Progenitor cell of endocrine pancreas (in vitro differentiated cells): ENCODE measurements around the gene DIS3L2. TPM values are rescaled to one million over a fixed set of nuclear protein-coding genes. Genes with fewer than 3 reads are reported as not detected.

Experiments
- DNase-seq: peaks from one replicate; pipeline ENCODE4 v3.0.0; 2021; ENCODE audit warnings: low spot score; ENCODE audit not compliant: unreplicated experiment
- H3K27ac Mint-ChIP-seq: 2 replicates; pipeline ENCODE4 v1.8.0; 2021; ENCODE audit warnings: mild to moderate bottlenecking, moderate library complexity, mixed read lengths
- H3K27me3 Mint-ChIP-seq: 2 replicates; pipeline ENCODE4 v1.8.0; 2021; ENCODE audit warnings: mixed read lengths
- H3K36me3 Mint-ChIP-seq: 2 replicates; pipeline ENCODE4 v1.8.0; 2022; ENCODE audit warnings: mixed read lengths; ENCODE audit not compliant: insufficient read depth
- H3K4me1 Mint-ChIP-seq: 2 replicates; pipeline ENCODE4 v1.8.0; 2021; ENCODE audit warnings: low read depth, mixed read lengths
- H3K4me3 Mint-ChIP-seq: 2 replicates; pipeline ENCODE4 v1.8.0; 2021; ENCODE audit warnings: low read depth, mild to moderate bottlenecking, moderate library complexity, mixed read lengths
- H3K9me3 Mint-ChIP-seq: 2 replicates; pipeline ENCODE4 v1.8.0; 2021; ENCODE audit warnings: low read depth, mixed read lengths
- total RNA-seq: library from RNA; stranded (reverse); gene quantifications from 2 replicates; pipeline ENCODE4 v1.2.1, GENCODE V29; 2021
- TF ChIP-seq, protein P1 (sequence below): fragments of 200-600 bp; sonication (generic); IDR thresholded peaks from one replicate; pipeline ENCODE4 v1.5.0; 2021; ENCODE audit warnings: antibody characterized with exemption, mild to moderate bottlenecking; ENCODE audit not compliant: unreplicated experiment

The DIS3L2 gene
- total RNA-seq, 1 donor from 2014 or later: 59.3 TPM

DNA sequence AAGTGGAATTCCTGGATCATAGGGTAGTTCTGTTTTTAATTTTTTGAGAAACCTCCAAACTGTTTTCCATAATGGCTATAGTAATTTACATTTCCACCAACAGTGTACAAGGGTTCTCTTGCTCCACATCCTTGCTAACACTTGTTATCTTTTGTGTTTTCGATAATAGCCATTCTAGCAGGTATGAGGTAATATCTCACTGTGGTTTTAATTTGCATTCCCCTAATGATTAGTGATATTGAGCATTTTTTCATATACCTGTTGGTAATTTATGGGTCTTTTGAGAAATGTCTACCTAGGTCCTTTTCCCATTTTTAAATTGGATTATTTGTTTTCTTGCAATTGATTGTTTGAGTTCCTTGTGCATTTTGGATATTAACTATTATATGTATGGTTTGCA, 39.6 kb downstream of the DIS3L2 start:
- no peaks in the 10 kb centered on the region for H3K36me3 Mint-ChIP-seq

DNA sequence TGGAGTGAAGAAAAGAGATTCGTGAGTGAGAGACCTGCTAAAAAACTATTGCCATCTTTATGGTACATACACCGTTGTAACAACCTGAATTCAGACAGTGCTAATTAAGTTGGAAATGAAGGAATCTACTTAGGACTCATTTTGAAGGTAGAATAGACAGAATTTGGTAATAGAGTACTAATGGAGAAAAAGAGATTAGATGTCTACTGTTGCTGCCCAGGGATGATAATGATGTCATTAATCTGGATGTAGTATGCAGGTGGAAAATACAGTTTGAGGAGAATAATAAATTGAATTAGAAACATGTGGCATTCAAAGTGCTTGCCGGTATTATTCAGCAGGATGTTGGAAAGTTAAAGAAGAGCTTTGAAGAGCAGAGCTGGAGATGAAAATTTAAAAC, 44.7 kb downstream of the DIS3L2 start:
- TF ChIP-seq, protein P1, sequence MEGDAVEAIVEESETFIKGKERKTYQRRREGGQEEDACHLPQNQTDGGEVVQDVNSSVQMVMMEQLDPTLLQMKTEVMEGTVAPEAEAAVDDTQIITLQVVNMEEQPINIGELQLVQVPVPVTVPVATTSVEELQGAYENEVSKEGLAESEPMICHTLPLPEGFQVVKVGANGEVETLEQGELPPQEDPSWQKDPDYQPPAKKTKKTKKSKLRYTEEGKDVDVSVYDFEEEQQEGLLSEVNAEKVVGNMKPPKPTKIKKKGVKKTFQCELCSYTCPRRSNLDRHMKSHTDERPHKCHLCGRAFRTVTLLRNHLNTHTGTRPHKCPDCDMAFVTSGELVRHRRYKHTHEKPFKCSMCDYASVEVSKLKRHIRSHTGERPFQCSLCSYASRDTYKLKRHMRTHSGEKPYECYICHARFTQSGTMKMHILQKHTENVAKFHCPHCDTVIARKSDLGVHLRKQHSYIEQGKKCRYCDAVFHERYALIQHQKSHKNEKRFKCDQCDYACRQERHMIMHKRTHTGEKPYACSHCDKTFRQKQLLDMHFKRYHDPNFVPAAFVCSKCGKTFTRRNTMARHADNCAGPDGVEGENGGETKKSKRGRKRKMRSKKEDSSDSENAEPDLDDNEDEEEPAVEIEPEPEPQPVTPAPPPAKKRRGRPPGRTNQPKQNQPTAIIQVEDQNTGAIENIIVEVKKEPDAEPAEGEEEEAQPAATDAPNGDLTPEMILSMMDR: no peak
- Mint-ChIP-seq H3K36me3 (no peaks in the 10 kb centered on the region), H3K4me3 (no peak overlapping the region), H3K27me3 (no peaks in the 10 kb centered on the region), H3K27ac (no peak overlapping the region), H3K4me1 (peaks cover 4% of the 10 kb centered on the region), H3K9me3 (no peaks in the 10 kb centered on the region)
- DNase-seq: no peak

More for the DNA sequence above, 39.6 kb downstream of the DIS3L2 start:
- no peak overlapping the region for H3K4me3 Mint-ChIP-seq
- H3K9me3 Mint-ChIP-seq: no peaks in the 10 kb centered on the region
- TF ChIP-seq, protein P1: no peak
- no peak overlapping the region for H3K27ac Mint-ChIP-seq
- no peaks in the 10 kb centered on the region for H3K4me1 Mint-ChIP-seq
- no peak for DNase-seq
- no peaks in the 10 kb centered on the region for H3K27me3 Mint-ChIP-seq

DNA sequence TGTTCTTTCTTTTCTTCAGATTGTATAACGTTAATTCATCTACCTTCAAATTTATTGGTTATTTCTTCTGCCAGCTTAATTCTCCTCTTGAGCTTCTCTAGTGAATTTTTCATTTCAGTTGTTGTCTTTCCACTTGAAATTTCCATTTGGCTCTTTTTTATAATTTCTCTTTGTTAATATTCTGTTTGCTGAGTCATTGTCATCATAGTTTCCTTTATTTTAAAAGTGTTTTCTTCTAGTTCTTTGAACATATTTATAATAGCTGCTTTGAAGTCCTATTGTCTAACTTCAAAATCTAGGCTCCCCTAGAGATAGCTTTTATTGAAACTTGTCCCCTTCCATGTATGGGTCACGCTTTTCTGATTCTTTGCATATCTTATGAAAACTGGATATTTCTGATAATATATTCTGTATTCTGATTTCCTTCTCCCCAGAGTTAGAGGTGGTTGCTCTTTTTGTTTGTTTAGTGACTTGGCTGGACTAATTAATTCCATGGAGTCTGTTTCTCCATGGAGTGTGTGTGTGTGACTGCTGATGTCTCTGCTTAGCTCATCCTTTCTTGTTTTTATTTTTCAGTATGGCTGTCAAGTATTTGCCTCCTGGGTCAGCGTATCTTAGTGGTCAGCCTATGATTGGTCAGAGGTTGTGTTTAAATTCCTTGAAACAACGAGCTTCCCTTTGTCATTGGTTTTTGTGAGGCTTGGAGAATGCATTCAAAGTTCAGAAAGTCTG, 47.6 kb downstream of the DIS3L2 start:
- peaks cover 4% of the 10 kb centered on the region for H3K4me1 Mint-ChIP-seq
- no peaks in the 10 kb centered on the region for H3K27me3 Mint-ChIP-seq

DNA sequence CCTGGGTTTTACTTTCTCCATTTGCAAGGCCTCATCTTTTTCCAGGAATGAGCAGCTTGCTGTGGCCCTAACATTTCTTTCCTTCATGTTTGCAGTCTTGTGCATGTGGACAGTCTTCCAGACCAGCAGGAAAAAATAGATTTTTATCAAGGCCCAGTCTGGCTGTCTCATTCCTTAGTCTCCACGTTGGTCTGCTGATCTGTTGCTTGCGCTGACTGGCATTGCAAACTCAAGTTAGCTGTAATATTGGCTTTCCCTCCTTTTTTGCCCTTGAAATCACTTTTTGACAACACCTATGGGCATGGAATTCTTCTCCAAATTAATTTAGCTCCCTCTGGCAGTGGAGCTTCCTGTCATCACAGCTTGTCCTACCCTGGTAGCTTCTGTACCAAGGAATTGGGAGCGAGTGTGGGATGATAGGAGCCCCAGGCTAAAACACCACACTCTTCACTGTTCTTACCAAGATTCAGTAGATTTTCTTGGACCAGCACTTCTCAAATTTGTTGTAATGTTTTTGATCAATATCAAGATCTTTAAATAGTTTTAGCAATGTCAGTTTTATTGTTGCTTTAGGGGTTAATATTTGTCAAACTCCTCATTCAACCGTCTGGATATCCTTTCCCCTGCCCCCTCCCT, 48.2 kb downstream of the DIS3L2 start:
- H3K27me3 Mint-ChIP-seq: no peaks in the 10 kb centered on the region
- no peak for DNase-seq
- peaks cover 4% of the 10 kb centered on the region for H3K4me1 Mint-ChIP-seq
- no peak overlapping the region for H3K27ac Mint-ChIP-seq
- H3K4me3 Mint-ChIP-seq: no peak overlapping the region
- no peaks in the 10 kb centered on the region for H3K9me3 Mint-ChIP-seq
- TF ChIP-seq, protein P1: no peak
- no peaks in the 10 kb centered on the region for H3K36me3 Mint-ChIP-seq

More for the DNA sequence above, 47.6 kb downstream of the DIS3L2 start:
- TF ChIP-seq, protein P1: no peak
- DNase-seq: no peak
- Mint-ChIP-seq H3K36me3 (no peaks in the 10 kb centered on the region), H3K4me3 (no peak overlapping the region), H3K9me3 (no peaks in the 10 kb centered on the region), H3K27ac (no peak overlapping the region)

DNA sequence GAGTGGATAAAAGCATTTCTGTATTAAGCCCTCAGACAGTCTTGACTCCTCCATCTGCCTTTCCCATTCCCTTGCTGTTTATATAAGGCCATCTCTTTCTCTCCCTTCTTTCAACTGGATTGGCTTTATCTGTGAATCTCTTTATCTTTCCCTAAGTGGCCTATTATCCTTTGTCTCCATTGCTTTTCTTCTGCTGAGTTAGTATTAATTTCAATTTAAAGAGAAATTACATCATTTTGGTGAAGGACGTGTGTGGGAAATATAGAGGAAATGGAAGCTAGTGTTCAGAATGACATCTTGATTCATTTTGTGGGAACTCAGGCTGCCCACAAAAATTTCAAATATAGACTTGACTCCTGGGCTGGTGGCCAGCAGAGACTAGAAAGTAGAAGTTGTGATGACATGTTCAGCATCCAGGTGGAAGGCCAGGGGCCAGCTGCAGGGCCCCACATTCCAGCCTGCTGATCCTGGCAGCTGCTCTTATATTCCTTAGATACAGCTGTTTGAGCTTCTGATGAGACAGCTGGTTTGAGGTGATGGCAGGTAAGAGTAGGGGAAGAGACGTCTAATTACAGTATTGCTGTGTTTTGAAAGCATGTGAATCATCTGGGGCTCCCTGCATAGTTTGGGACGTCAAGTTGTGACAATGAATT, 52.3 kb downstream of the DIS3L2 start:
- peaks cover 8% of the 10 kb centered on the region for H3K36me3 Mint-ChIP-seq
- DNase-seq: no peak
- H3K27ac Mint-ChIP-seq: no peak overlapping the region
- H3K4me3 Mint-ChIP-seq: no peak overlapping the region
- peaks cover 4% of the 10 kb centered on the region for H3K4me1 Mint-ChIP-seq
- no peaks in the 10 kb centered on the region for H3K9me3 Mint-ChIP-seq
- TF ChIP-seq, protein P1: no peak
- H3K27me3 Mint-ChIP-seq: no peaks in the 10 kb centered on the region
